Hepatocyte (in vitro differentiated cells): ENCODE results near the gene TPRG1L. TPM values are rescaled to one million over a fixed set of nuclear protein-coding genes. Genes with fewer than 3 reads are reported as not detected.
"Not testable (repeated sequence)": the region's sequence is repeated elsewhere in the genome, so short reads cannot be mapped to it uniquely, and the experiment has no call there.

ENCODE experiments used
- DNase-seq: peaks from one replicate; pipeline ENCODE4 v3.0.0-alpha.2; 2016; ENCODE audit warnings: low spot score
- H2AFZ ChIP-seq: fragments of 200-600 bp; sonication (generic); 2 replicates; pipeline ENCODE4 v1.6.0; 2016; ENCODE audit warnings: antibody characterized with exemption, mild to moderate bottlenecking
- H3K27ac ChIP-seq: fragments of 200-600 bp; sonication (generic); 2 replicates; pipeline ENCODE4 v1.5.1; 2016; ENCODE audit warnings: mild to moderate bottlenecking
- H3K27me3 ChIP-seq: fragments of 200-600 bp; sonication (generic); 2 replicates; pipeline ENCODE4 v1.6.1; 2016
- H3K36me3 ChIP-seq: fragments of 200-600 bp; sonication (generic); replicated peaks from 2 replicates; pipeline ENCODE4 v1.5.1; 2016; ENCODE audit warnings: low read depth; ENCODE audit not compliant: insufficient read depth
- H3K4me1 ChIP-seq: fragments of 200-600 bp; sonication (generic); 2 replicates; pipeline ENCODE4 v1.5.1; 2016; ENCODE audit warnings: mild to moderate bottlenecking, moderate library complexity; ENCODE audit not compliant: insufficient read depth
- H3K4me2 ChIP-seq: fragments of 200-600 bp; sonication (generic); 2 replicates; pipeline ENCODE4 v1.6.0; 2016
- H3K4me3 ChIP-seq: fragments of 200-600 bp; sonication (generic); 2 replicates; pipeline ENCODE4 v1.5.1; 2016; ENCODE audit warnings: mild to moderate bottlenecking
- H3K79me2 ChIP-seq: fragments of 200-600 bp; sonication (generic); 2 replicates; pipeline ENCODE4 v1.6.0; 2017; ENCODE audit warnings: mild to moderate bottlenecking
- H3K9me2 ChIP-seq: fragments of 200-600 bp; sonication (generic); replicated peaks from 2 replicates; pipeline ENCODE4 v1.6.0; 2017; ENCODE audit warnings: mild to moderate bottlenecking; ENCODE audit not compliant: insufficient read depth
- H3K9me3 ChIP-seq: fragments of 200-600 bp; sonication (generic); 2 replicates; pipeline ENCODE4 v1.5.1; 2016; ENCODE audit warnings: low read depth, mild to moderate bottlenecking
- H4K20me1 ChIP-seq: fragments of 200-600 bp; sonication (generic); 2 replicates; pipeline ENCODE4 v1.6.0; 2016; ENCODE audit warnings: mild to moderate bottlenecking; ENCODE audit not compliant: insufficient read depth, poor library complexity, severe bottlenecking
- CTCF ChIP-seq: fragments of 200-600 bp; sonication (generic); IDR thresholded peaks from 2 replicates; pipeline ENCODE4 v1.5.1; 2016; ENCODE audit warnings: antibody characterized with exemption, mild to moderate bottlenecking; ENCODE audit not compliant: poor library complexity
- EZH2 ChIP-seq: fragments of 200-600 bp; sonication (generic); IDR thresholded peaks from 2 replicates; pipeline ENCODE4 v1.6.1; 2016; ENCODE audit warnings: antibody characterized with exemption, mild to moderate bottlenecking, borderline replicate concordance
- EZH2phosphoT487 ChIP-seq: fragments of 200-600 bp; sonication (generic); IDR thresholded peaks from one replicate; pipeline ENCODE4 v1.6.1; 2018; ENCODE audit warnings: antibody characterized with exemption, mild to moderate bottlenecking, low read depth, moderate library complexity; ENCODE audit not compliant: unreplicated experiment, severe bottlenecking
- WGBS: methylation state at CpG from one replicate; pipeline ENCODE4 v1.1.6; 2016; ENCODE audit warnings: low lambda C conversion rate; ENCODE audit errors: missing lambda C conversion rate; 5-methylcytosine and 5-hydroxymethylcytosine counted together
- polyA plus RNA-seq: library from polyadenylated mRNA; unstranded; fragments of >200 nt; fragmentation: Nextera tagmentation; extraction: Ambion mirVana; gene quantifications from 2 replicates; pipeline ENCODE4 v1.2.1, GENCODE V29; 2016
- total RNA-seq: library from RNA; depleted of rRNA; stranded (reverse); fragments of >200 nt; gene quantifications from 2 replicates; pipeline ENCODE4 v1.2.3, GENCODE V29; 2014

The TPRG1L gene
- total and polyA plus RNA-seq, 2 experiments from 2014 or later, result 57.9 to 74.1 TPM

GRCh38 chr1:3580231-3580630, 44.6 kb upstream of the TPRG1L start:
- no peaks in the 10 kb centered on the region for H3K36me3 ChIP-seq
- no peak overlapping the region for H2AFZ ChIP-seq
- H3K4me3 ChIP-seq, result no peak overlapping the region
- no peaks in the 10 kb centered on the region for H4K20me1 ChIP-seq
- no peak overlapping the region for H3K27ac ChIP-seq
- TF ChIP-seq EZH2 (no peak), EZH2phosphoT487 (no peak), CTCF (no peak)
- no peaks in the 10 kb centered on the region for H3K9me2 ChIP-seq
- no peaks in the 10 kb centered on the region for H3K27me3 ChIP-seq
- DNase-seq, result no peak
- no peaks in the 10 kb centered on the region for H3K79me2 ChIP-seq
- H3K4me2 ChIP-seq, result no peak overlapping the region
- H3K9me3 ChIP-seq, result no peaks in the 10 kb centered on the region
- 93% methylated on average over 4 of the region's 9 CpGs for WGBS
- H3K4me1 ChIP-seq, result no peaks in the 10 kb centered on the region

GRCh38 chr1:3581296-3582036, 43.3 kb upstream of the TPRG1L start:
- no peak overlapping the region for H3K4me3 ChIP-seq
- no peak for TF ChIP-seq CTCF
- no peak for TF ChIP-seq EZH2
- TF ChIP-seq EZH2phosphoT487, result no peak
- no peak overlapping the region for H3K27ac ChIP-seq
- no peak for DNase-seq
- H3K4me2 ChIP-seq, result no peak overlapping the region
- H3K4me1 ChIP-seq, result no peaks in the 10 kb centered on the region
- 77% methylated on average over 14 of the region's 16 CpGs for WGBS
- H3K9me3 ChIP-seq, result no peaks in the 10 kb centered on the region
- H4K20me1 ChIP-seq, result no peaks in the 10 kb centered on the region
- H3K27me3 ChIP-seq, result no peaks in the 10 kb centered on the region
- no peaks in the 10 kb centered on the region for H3K79me2 ChIP-seq
- H3K9me2 ChIP-seq, result no peaks in the 10 kb centered on the region
- H2AFZ ChIP-seq, result no peak overlapping the region
- H3K36me3 ChIP-seq, result no peaks in the 10 kb centered on the region

DNA sequence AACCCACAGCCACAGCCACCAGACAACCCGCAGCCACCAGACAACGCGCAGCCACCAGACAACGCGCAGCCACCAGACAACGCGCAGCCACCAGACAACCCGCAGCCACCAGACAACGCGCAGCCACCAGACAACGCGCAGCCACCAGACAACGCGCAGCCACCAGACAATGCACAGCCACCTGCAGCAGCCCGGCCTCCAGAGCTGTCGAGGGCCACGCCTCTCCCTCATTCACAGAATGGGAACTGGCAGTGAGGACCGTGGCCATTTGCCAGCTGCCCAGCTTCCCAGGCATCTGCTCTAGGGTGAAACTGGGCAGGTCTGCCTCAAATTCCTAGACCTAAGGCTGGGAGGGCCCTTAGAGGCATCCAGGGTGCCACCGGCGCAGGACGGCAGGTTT, 41.1 kb upstream of the TPRG1L start:
- H3K4me2 ChIP-seq, H3K36me3 ChIP-seq, DNase-seq, H3K27me3 ChIP-seq, H3K79me2 ChIP-seq, H3K4me1 ChIP-seq, H3K4me3 ChIP-seq, H2AFZ ChIP-seq, H3K27ac ChIP-seq, H4K20me1 ChIP-seq, H3K9me2 ChIP-seq, H3K9me3 ChIP-seq: not testable (repeated sequence)
- WGBS, result 82% methylated on average over 15 of the region's 21 CpGs

DNA sequence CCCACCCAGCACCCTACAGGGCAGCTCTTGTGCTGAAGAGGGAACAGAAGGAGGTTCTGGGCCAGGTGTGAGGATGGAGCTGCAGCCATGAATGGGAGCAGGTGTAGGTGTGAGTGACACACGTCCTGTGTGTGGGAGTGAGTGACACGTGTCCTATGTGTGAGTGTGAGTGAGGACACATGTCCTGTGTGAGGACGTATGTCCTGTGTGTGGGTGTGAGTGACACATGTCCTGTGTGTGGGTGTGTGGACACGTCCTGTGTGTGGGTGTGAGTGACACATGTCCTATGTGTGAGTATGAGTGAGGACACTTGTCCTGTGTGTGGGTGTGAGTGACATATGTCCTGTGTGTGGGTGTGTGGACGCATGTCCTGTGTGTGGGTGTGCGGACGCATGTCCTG, 39.9 kb upstream of the TPRG1L start:
- WGBS, result 98% methylated on average over 7 of the region's 7 CpGs
- TF ChIP-seq EZH2 (no peak), EZH2phosphoT487 (no peak), CTCF (no peak)
- H3K36me3 ChIP-seq, result no peaks in the 10 kb centered on the region

GRCh38 chr1:3585353-3585868, 39.4 kb upstream of the TPRG1L start:
- not testable (repeated sequence) for H3K36me3 ChIP-seq, H3K27me3 ChIP-seq, H3K9me3 ChIP-seq, H3K4me1 ChIP-seq, H3K79me2 ChIP-seq, H3K27ac ChIP-seq, DNase-seq, H3K4me2 ChIP-seq, H3K4me3 ChIP-seq, H2AFZ ChIP-seq, H3K9me2 ChIP-seq, H4K20me1 ChIP-seq
- 93% methylated on average over 5 of the region's 6 CpGs for whole genome bisulfite sequencing

More for the DNA sequence above, 39.9 kb upstream of the TPRG1L start:
- H3K9me3 ChIP-seq, result no peaks in the 10 kb centered on the region
- no peak overlapping the region for H3K4me2 ChIP-seq
- no peak overlapping the region for H2AFZ ChIP-seq
- no peaks in the 10 kb centered on the region for H3K9me2 ChIP-seq
- no peak overlapping the region for H3K4me3 ChIP-seq
- no peak for DNase-seq
- H3K79me2 ChIP-seq, result no peaks in the 10 kb centered on the region
- no peak overlapping the region for H3K27ac ChIP-seq
- H3K4me1 ChIP-seq, result no peaks in the 10 kb centered on the region
- no peaks in the 10 kb centered on the region for H4K20me1 ChIP-seq
- no peaks in the 10 kb centered on the region for H3K27me3 ChIP-seq
